ENCODE results near the gene BCL2L2. TPM values are rescaled to one million over a fixed set of nuclear protein-coding genes. Genes with fewer than 3 reads are reported as not detected.
"Not testable (repeated sequence)": the region's sequence is repeated elsewhere in the genome, so short reads cannot be mapped to it uniquely, and the experiment has no call there.

Gene BCL2L2
- polyA plus RNA-seq, 1 donor (not counting 4 experiments of a cell fraction or from before 2014, with no cell fraction given): 33.9 TPM

GRCh38 chr14:23275412-23275811, 31.2 kb upstream of the BCL2L2 start:
- H3K79me2 ChIP-seq (ENCODE audit: control insufficient read depth, insufficient read depth, low read length): peaks cover 8% of the 10 kb centered on the region
- DNase-seq (ENCODE audit: low read depth, low spot score) (no peak), FAIRE-seq (no peak)
- dilution Hi-C loops (cut with MboI; ENCODE audit: extremely low pct_ligation_motif_present, low sequenced_read_pairs): no loop called here
- no peak overlapping the region for H3K9ac ChIP-seq (ENCODE audit: control insufficient read depth, extremely low read depth, insufficient read depth, low read length)
- H3K27ac ChIP-seq (ENCODE audit: control insufficient read depth, insufficient read depth, low read length): no peak overlapping the region
- peaks cover 8 to 11% of the 10 kb centered on the region in 2 experiments for H3K36me3 ChIP-seq (ENCODE audit: control insufficient read depth in 2 of 2, extremely low read depth in 1 of 2, insufficient read depth in 2 of 2, low read length in 2 of 2)
- H3K4me1 ChIP-seq (ENCODE audit: control insufficient read depth, extremely low read depth, insufficient read depth, low read length): no peaks in the 10 kb centered on the region
- H3K27me3 ChIP-seq (ENCODE audit: control insufficient read depth, extremely low read depth, insufficient read depth, low read length): no peaks in the 10 kb centered on the region
- no peak for TF ChIP-seq EZH2 (IDR thresholded peaks at IDR 0.05; ENCODE audit: low read length)
- TF ChIP-seq CTCF (optimal IDR thresholded peaks at IDR 0.05 in 1 of 3, IDR thresholded peaks at IDR 0.05 in 1 of 3, conservative IDR thresholded peaks at IDR 0.05 in 1 of 3; ENCODE audit: extremely low read depth in 1 of 3, insufficient read depth in 2 of 3, low read length in 3 of 3): no peak
- H3K9me3 ChIP-seq (ENCODE audit: control insufficient read depth, low read depth, low read length): no peaks in the 10 kb centered on the region
- no peak overlapping the region for H2AFZ ChIP-seq (ENCODE audit: control insufficient read depth, low read length)
- H4K20me1 ChIP-seq (ENCODE audit: control insufficient read depth, extremely low read depth, insufficient read depth, low read length): no peaks in the 10 kb centered on the region
- no peak overlapping the region for H3K4me3 ChIP-seq (ENCODE audit: control insufficient read depth in 2 of 3, extremely low read depth in 1 of 3, insufficient read depth in 2 of 3, low read depth in 1 of 3, low read length in 3 of 3)
- H3K9me1 ChIP-seq (ENCODE audit: control insufficient read depth, extremely low read depth, insufficient read depth, low read length): no peaks in the 10 kb centered on the region
- no peak overlapping the region for H3K4me2 ChIP-seq (ENCODE audit: control insufficient read depth, extremely low read depth, insufficient read depth, low read depth, low read length)

- Histone ChIP-seq H3K9me1 (ENCODE audit: control insufficient read depth, extremely low read depth, insufficient read depth, low read length) (no peaks in the 10 kb centered on the region), H3K4me2 (ENCODE audit: control insufficient read depth, extremely low read depth, insufficient read depth, low read depth, low read length) (no peak overlapping the region), H3K36me3 (ENCODE audit: control insufficient read depth in 2 of 2, extremely low read depth in 1 of 2, insufficient read depth in 2 of 2, low read length in 2 of 2) (peaks cover 13 to 14% of the 10 kb centered on the region in 2 experiments), H3K27me3 (ENCODE audit: control insufficient read depth, extremely low read depth, insufficient read depth, low read length) (no peaks in the 10 kb centered on the region), H3K4me1 (ENCODE audit: control insufficient read depth, extremely low read depth, insufficient read depth, low read length) (no peaks in the 10 kb centered on the region), H3K9me3 (ENCODE audit: control insufficient read depth, low read depth, low read length) (no peaks in the 10 kb centered on the region), H2AFZ (ENCODE audit: control insufficient read depth, low read length) (no peak overlapping the region), H3K9ac (ENCODE audit: control insufficient read depth, extremely low read depth, insufficient read depth, low read length) (no peak overlapping the region), H3K79me2 (ENCODE audit: control insufficient read depth, insufficient read depth, low read length) (peaks cover 18% of the 10 kb centered on the region), H3K27ac (ENCODE audit: control insufficient read depth, insufficient read depth, low read length) (no peak overlapping the region), H3K4me3 (ENCODE audit: control insufficient read depth in 2 of 3, extremely low read depth in 1 of 3, insufficient read depth in 2 of 3, low read depth in 1 of 3, low read length in 3 of 3) (no peak overlapping the region), H4K20me1 (ENCODE audit: control insufficient read depth, extremely low read depth, insufficient read depth, low read length) (no peaks in the 10 kb centered on the region)
- dilution Hi-C loops (cut with MboI; ENCODE audit: extremely low pct_ligation_motif_present, low sequenced_read_pairs): no loop called here
- no peak for TF ChIP-seq EZH2 (IDR thresholded peaks at IDR 0.05; ENCODE audit: low read length)
- no peak for TF ChIP-seq CTCF (optimal IDR thresholded peaks at IDR 0.05 in 1 of 3, IDR thresholded peaks at IDR 0.05 in 1 of 3, conservative IDR thresholded peaks at IDR 0.05 in 1 of 3; ENCODE audit: extremely low read depth in 1 of 3, insufficient read depth in 2 of 3, low read length in 3 of 3)
- no peak for DNase-seq (ENCODE audit: low read depth, low spot score)
- no peak for FAIRE-seq
Observed at GRCh38 chr14:23277189-23277588, 29.4 kb upstream of the BCL2L2 start.

- H3K27me3 ChIP-seq (ENCODE audit: control insufficient read depth, extremely low read depth, insufficient read depth, low read length); FAIRE-seq; dilution Hi-C loops (cut with MboI; ENCODE audit: extremely low pct_ligation_motif_present, low sequenced_read_pairs); H3K9me1 ChIP-seq (ENCODE audit: control insufficient read depth, extremely low read depth, insufficient read depth, low read length); H3K9ac ChIP-seq (ENCODE audit: control insufficient read depth, extremely low read depth, insufficient read depth, low read length); H4K20me1 ChIP-seq (ENCODE audit: control insufficient read depth, extremely low read depth, insufficient read depth, low read length); H3K9me3 ChIP-seq (ENCODE audit: control insufficient read depth, low read depth, low read length); H3K4me2 ChIP-seq (ENCODE audit: control insufficient read depth, extremely low read depth, insufficient read depth, low read depth, low read length); H3K4me3 ChIP-seq (ENCODE audit: control insufficient read depth in 2 of 3, extremely low read depth in 1 of 3, insufficient read depth in 2 of 3, low read depth in 1 of 3, low read length in 3 of 3); DNase-seq (ENCODE audit: low read depth, low spot score); H3K4me1 ChIP-seq (ENCODE audit: control insufficient read depth, extremely low read depth, insufficient read depth, low read length); H2AFZ ChIP-seq (ENCODE audit: control insufficient read depth, low read length); H3K27ac ChIP-seq (ENCODE audit: control insufficient read depth, insufficient read depth, low read length): not testable (repeated sequence)
- peaks cover 26% of the 10 kb centered on the region for H3K79me2 ChIP-seq (ENCODE audit: control insufficient read depth, insufficient read depth, low read length)
- H3K36me3 ChIP-seq (ENCODE audit: control insufficient read depth in 2 of 2, extremely low read depth in 1 of 2, insufficient read depth in 2 of 2, low read length in 2 of 2): peaks cover 15% of the 10 kb centered on the region in 2 experiments
Observed at GRCh38 chr14:23277928-23278327, 28.7 kb upstream of the BCL2L2 start.

Measured in keratinocyte (primary cell).